ENCODE results near the gene ERGIC3.
"Not testable (repeated sequence)": the region's sequence is repeated elsewhere in the genome, so short reads cannot be mapped to it uniquely, and the experiment has no call there.

ERGIC3 gene

GRCh38 chr20:35541118-35541782 lies 628 bp upstream of the ERGIC3 start:
- H3K4me3 ChIP-seq (ENCODE audit: low read length): peak overlapping the region; percentile 31; the same call in 1 of the 2 replicates
- TF ChIP-seq ZNF274 (IDR thresholded peaks at IDR 0.05; ENCODE audit: low read depth, low read length): no peak

- no peak overlapping the region; the same call in 1 of the 2 replicates for H3K4me3 ChIP-seq (ENCODE audit: low read length)
- TF ChIP-seq ZNF274 (IDR thresholded peaks at IDR 0.05; ENCODE audit: low read depth, low read length): no peak
Measured at GRCh38 chr20:35542990-35543389, 1.1 kb downstream of the ERGIC3 start.

GRCh38 chr20:35544436-35544835 lies 2.6 kb downstream of the ERGIC3 start:
- TF ChIP-seq ZNF274 (IDR thresholded peaks at IDR 0.05; ENCODE audit: low read depth, low read length): no peak
- H3K4me3 ChIP-seq (ENCODE audit: low read length): no peak overlapping the region

- not testable (repeated sequence) for H3K4me3 ChIP-seq (ENCODE audit: low read length)
Measured at GRCh38 chr20:35544941-35545340, 3.1 kb downstream of the ERGIC3 start.

- H3K4me3 ChIP-seq (ENCODE audit: low read length): no peak overlapping the region
Measured at GRCh38 chr20:35546127-35546526, 4.2 kb downstream of the ERGIC3 start.

GRCh38 chr20:35547329-35547728 lies 5.5 kb downstream of the ERGIC3 start:
- H3K4me3 ChIP-seq (ENCODE audit: low read length): no peak overlapping the region
- TF ChIP-seq ZNF274 (IDR thresholded peaks at IDR 0.05; ENCODE audit: low read depth, low read length): no peak

More at GRCh38 chr20:35546127-35546526, 4.2 kb downstream of the ERGIC3 start:
- TF ChIP-seq ZNF274 (IDR thresholded peaks at IDR 0.05; ENCODE audit: low read depth, low read length): no peak

GRCh38 chr20:35551503-35551902 lies 9.6 kb downstream of the ERGIC3 start:
- H3K4me3 ChIP-seq (ENCODE audit: low read length): no peak overlapping the region
- no peak for TF ChIP-seq ZNF274 (IDR thresholded peaks at IDR 0.05; ENCODE audit: low read depth, low read length)

- no peak overlapping the region for H3K4me3 ChIP-seq (ENCODE audit: low read length)
- TF ChIP-seq ZNF274 (IDR thresholded peaks at IDR 0.05; ENCODE audit: low read depth, low read length): no peak
Measured at GRCh38 chr20:35552914-35553313, 11.0 kb downstream of the ERGIC3 start.

GRCh38 chr20:35555461-35555860 lies 13.6 kb downstream of the ERGIC3 start:
- not testable (repeated sequence) for H3K4me3 ChIP-seq (ENCODE audit: low read length)

GRCh38 chr20:35555951-35556645 lies 14.2 kb downstream of the ERGIC3 start:
- no peak for TF ChIP-seq ZNF274 (IDR thresholded peaks at IDR 0.05; ENCODE audit: low read depth, low read length)
- H3K4me3 ChIP-seq (ENCODE audit: low read length): no peak overlapping the region

GRCh38 chr20:35556871-35557270 lies 15.0 kb downstream of the ERGIC3 start:
- no peak for TF ChIP-seq ZNF274 (IDR thresholded peaks at IDR 0.05; ENCODE audit: low read depth, low read length)
- H3K4me3 ChIP-seq (ENCODE audit: low read length): no peak overlapping the region

- TF ChIP-seq ZNF274 (IDR thresholded peaks at IDR 0.05; ENCODE audit: low read depth, low read length): no peak
- no peak overlapping the region for H3K4me3 ChIP-seq (ENCODE audit: low read length)
Measured at GRCh38 chr20:35558451-35558850, 16.6 kb downstream of the ERGIC3 start.

- no peak for TF ChIP-seq ZNF274 (IDR thresholded peaks at IDR 0.05; ENCODE audit: low read depth, low read length)
- H3K4me3 ChIP-seq (ENCODE audit: low read length): no peak overlapping the region
Measured at GRCh38 chr20:35559042-35559693, 17.3 kb downstream of the ERGIC3 start.

- no peak for TF ChIP-seq ZNF274 (IDR thresholded peaks at IDR 0.05; ENCODE audit: low read depth, low read length)
- H3K4me3 ChIP-seq (ENCODE audit: low read length): no peak overlapping the region
Measured at GRCh38 chr20:35560105-35560511, 18.2 kb downstream of the ERGIC3 start.

GRCh38 chr20:35560541-35560940 lies 18.7 kb downstream of the ERGIC3 start:
- no peak overlapping the region for H3K4me3 ChIP-seq (ENCODE audit: low read length)

More at GRCh38 chr20:35560541-35560940, 18.7 kb downstream of the ERGIC3 start:
- no peak for TF ChIP-seq ZNF274 (IDR thresholded peaks at IDR 0.05; ENCODE audit: low read depth, low read length)

Data from GM08714 (cell line).